ENCODE results near the gene MUL1. TPM values are rescaled to one million over a fixed set of nuclear protein-coding genes. Genes with fewer than 3 reads are reported as not detected.
A peak's percentile ranks its signal among the peaks of the same experiment; 100 is the strongest.

The MUL1 gene
- total RNA-seq, 4 donors from 2014 or later: 14.1 to 35.9 (median 29.3) TPM

- TF ChIP-seq CTCF (IDR thresholded peaks at IDR 0.05) (no peak), POLR2A (IDR thresholded peaks at IDR 0.05) (no peak)
- Histone ChIP-seq H3K36me3 (no peaks in the 10 kb centered on the region), H3K27me3 (no peaks in the 10 kb centered on the region), H3K27ac (no peak overlapping the region), H3K9me3 (no peaks in the 10 kb centered on the region), H3K4me3 (no peak overlapping the region), H3K4me1 (peaks cover 0 to 11% of the 10 kb centered on the region in 2 donors)
- no peak for DNase-seq
- intact Hi-C loops (cut with DNase I; ENCODE audit: low total_unique reads): no loop called here
Observed at GRCh38 chr1:20474333-20474975, 33.5 kb downstream of the MUL1 start.

- Histone ChIP-seq H3K4me3 (no peak overlapping the region), H3K9me3 (no peaks in the 10 kb centered on the region), H3K4me1 (peaks cover 0 to 11% of the 10 kb centered on the region in 2 donors), H3K36me3 (no peaks in the 10 kb centered on the region), H3K27me3 (no peaks in the 10 kb centered on the region), H3K27ac (no peak overlapping the region)
- intact Hi-C loops (cut with DNase I; ENCODE audit: low total_unique reads): no loop called here
- no peak for DNase-seq
- TF ChIP-seq CTCF (IDR thresholded peaks at IDR 0.05) (no peak), POLR2A (IDR thresholded peaks at IDR 0.05) (no peak)
Observed at GRCh38 chr1:20473894-20474293, 34.1 kb downstream of the MUL1 start.

- TF ChIP-seq POLR2A (IDR thresholded peaks at IDR 0.05): no peak
- no peak for TF ChIP-seq CTCF (IDR thresholded peaks at IDR 0.05)
- Histone ChIP-seq H3K4me1 (peaks cover 0 to 11% of the 10 kb centered on the region in 2 donors), H3K9me3 (no peaks in the 10 kb centered on the region), H3K27ac (no peak overlapping the region), H3K36me3 (no peaks in the 10 kb centered on the region), H3K4me3 (no peak overlapping the region), H3K27me3 (no peaks in the 10 kb centered on the region)
- intact Hi-C loops (cut with DNase I; ENCODE audit: low total_unique reads): no loop called here
- peak; percentile 53 to 57 for DNase-seq
Observed at GRCh38 chr1:20472860-20473711, 34.9 kb downstream of the MUL1 start.

- H3K36me3 ChIP-seq: no peaks in the 10 kb centered on the region
Observed at GRCh38 chr1:20472121-20472520, 35.8 kb downstream of the MUL1 start.

More at GRCh38 chr1:20472121-20472520, 35.8 kb downstream of the MUL1 start:
- Histone ChIP-seq H3K4me1 (peaks cover 0 to 7% of the 10 kb centered on the region in 2 donors), H3K9me3 (no peaks in the 10 kb centered on the region), H3K27me3 (no peaks in the 10 kb centered on the region), H3K4me3 (no peak overlapping the region), H3K27ac (no peak overlapping the region)
- DNase-seq: no peak
- TF ChIP-seq CTCF (IDR thresholded peaks at IDR 0.05) (no peak), POLR2A (IDR thresholded peaks at IDR 0.05) (no peak)
- intact Hi-C loops (cut with DNase I; ENCODE audit: low total_unique reads): no loop called here

Measured in uterus (tissue), 4 donors.